Urinary bladder (tissue), 4 donors: ENCODE data around the gene NACAD. TPM values are rescaled to one million over a fixed set of nuclear protein-coding genes. Genes with fewer than 3 reads are reported as not detected.

Experiments
- DNase-seq: peaks from one replicate; pipeline ENCODE4 v3.0.0-alpha.2; 2015; ENCODE audit errors: extremely low spot score
- H3K27ac ChIP-seq: one replicate; pipeline ENCODE4 v1.5.1; 2013; ENCODE audit warnings: low read depth, mild to moderate bottlenecking, moderate library complexity
- H3K36me3 ChIP-seq: one replicate; pipeline ENCODE4 v1.6.1; 2013; ENCODE audit warnings: mild to moderate bottlenecking, moderate library complexity; ENCODE audit not compliant: insufficient read depth
- H3K4me1 ChIP-seq: one replicate; pipeline ENCODE4 v1.6.1; 2013; ENCODE audit warnings: mild to moderate bottlenecking, moderate library complexity; ENCODE audit not compliant: insufficient read depth
- H3K4me3 ChIP-seq: one replicate; pipeline ENCODE4 v1.5.1; 2013; ENCODE audit warnings: low read depth, low read length
- WGBS: extraction: QIAGEN DNeasy Blood & Tissue Kit; methylation state at CpG from one replicate; pipeline ENCODE4 v1.1.7; 2013; 5-methylcytosine and 5-hydroxymethylcytosine counted together
- polyA plus RNA-seq: library from polyadenylated mRNA; stranded (reverse); fragments of 200-250 nt; gene quantifications from one replicate; pipeline ENCODE4 v1.2.3, GENCODE V29; 2013
- total RNA-seq: library from RNA; depleted of rRNA; stranded (reverse); fragments of >200 nt; gene quantifications from one replicate; pipeline ENCODE4 v1.2.3, GENCODE V29; 2014
- donor health status: healthy with polysubstance abuse.
- donor health status: healthy.

The NACAD gene
- total and polyA plus RNA-seq, 2 donors, result 1.9 to 7.7 TPM

DNA sequence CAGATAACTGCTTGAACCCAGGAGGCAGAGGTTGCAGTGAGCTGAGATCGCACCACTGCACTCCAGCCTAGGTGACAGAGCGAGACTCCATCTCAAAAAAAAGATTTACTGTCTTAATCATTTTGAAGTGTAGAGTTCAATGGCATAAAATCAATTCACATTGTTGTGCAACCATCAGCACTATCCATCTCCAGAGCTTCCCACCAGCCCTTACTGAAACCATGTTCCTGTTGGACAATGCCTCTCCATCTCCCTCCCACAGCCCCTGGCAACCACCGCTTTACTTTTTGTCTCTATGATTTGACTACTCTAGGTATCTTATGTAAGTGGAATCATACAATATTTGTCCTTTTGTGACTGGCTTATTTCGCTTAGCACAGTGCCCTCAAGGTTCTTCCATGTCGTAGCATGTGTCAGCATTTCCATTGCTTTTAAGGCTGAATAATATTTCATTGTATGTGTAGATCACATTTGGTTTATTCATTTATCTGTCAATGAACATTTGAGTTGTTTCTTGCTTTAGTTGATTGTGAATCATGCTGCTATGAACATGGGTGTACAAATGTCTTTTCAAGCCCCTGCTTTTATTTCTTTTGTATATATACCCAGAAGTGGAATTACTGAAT lies 33.1 kb downstream of the NACAD start:
- no peak for DNase-seq
- Histone ChIP-seq H3K4me3 (no peak overlapping the region), H3K36me3 (no peaks in the 10 kb centered on the region), H3K27ac (no peak overlapping the region), H3K4me1 (no peaks in the 10 kb centered on the region)
- 98% methylated on average over 5 of the region's 5 CpGs for WGBS

DNA sequence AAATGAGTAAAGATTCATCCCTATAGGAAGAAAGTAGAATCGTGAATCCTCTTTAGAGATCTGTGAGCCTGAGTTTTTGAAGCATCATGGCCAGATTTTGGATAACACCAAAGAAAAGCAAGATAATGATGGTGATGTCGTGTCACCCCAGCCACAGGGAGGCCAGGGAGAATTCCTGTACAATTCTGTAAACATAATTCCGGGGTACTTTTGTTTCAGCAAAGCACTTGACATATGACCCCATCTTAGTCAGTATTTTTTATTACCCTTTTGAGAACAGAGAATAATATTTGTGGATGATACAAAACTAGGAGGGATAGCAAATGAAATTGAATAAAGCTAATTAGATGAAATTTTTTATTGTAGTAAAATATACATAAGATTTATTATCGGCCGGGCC lies 33.8 kb downstream of the NACAD start:
- H3K27ac ChIP-seq, result no peak overlapping the region
- no peaks in the 10 kb centered on the region for H3K36me3 ChIP-seq
- WGBS, result 86% methylated on average over 5 of the region's 5 CpGs
- no peak for DNase-seq
- no peaks in the 10 kb centered on the region for H3K4me1 ChIP-seq
- no peak overlapping the region for H3K4me3 ChIP-seq

DNA sequence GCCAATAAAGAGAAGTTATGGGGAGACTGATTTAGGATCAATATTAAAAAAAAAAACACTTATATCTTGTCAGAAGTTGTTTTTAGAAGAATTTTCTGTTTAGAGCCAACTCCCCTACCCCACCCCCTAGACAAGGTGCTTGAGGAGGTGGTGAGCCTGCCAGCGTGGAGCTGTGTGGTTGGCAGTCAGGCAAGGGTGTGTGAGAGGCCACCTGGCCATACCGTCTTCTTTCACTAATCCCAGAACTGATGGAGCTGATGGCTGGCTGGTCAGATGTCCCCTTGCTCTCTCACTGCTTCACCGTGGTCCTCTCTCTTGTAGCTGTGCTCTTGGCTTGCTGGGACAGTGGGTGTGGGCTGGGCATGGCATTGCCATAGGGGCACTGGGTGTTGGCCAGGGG lies 34.3 kb downstream of the NACAD start:
- Histone ChIP-seq H3K4me1 (no peaks in the 10 kb centered on the region), H3K4me3 (no peak overlapping the region), H3K27ac (no peak overlapping the region), H3K36me3 (no peaks in the 10 kb centered on the region)
- DNase-seq, result no peak
- WGBS, result 94% methylated on average over 3 of the region's 3 CpGs

DNA sequence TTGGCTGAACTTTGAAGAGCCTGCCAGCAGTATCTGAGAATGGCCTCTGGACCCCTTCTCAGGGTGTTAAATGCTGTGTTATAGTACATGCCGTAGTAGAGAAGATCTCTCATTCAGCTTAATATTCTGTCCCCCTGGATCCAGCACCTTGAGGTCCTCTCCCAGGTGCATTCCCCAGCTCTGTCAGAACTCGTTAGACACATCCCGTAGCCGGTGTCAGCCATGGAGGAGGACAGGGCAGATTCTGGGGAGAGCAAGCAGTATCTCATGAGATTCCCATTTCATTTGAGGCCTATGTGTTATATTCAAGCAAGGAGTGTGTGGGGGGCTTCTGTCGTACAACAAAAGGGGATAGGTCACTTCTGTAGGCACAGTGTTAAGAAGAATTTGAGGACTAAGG lies 34.8 kb downstream of the NACAD start:
- WGBS, result 97% methylated on average over 5 of the region's 5 CpGs
- H3K4me3 ChIP-seq, result no peak overlapping the region
- H3K36me3 ChIP-seq, result no peaks in the 10 kb centered on the region
- H3K4me1 ChIP-seq, result no peaks in the 10 kb centered on the region
- H3K27ac ChIP-seq, result no peak overlapping the region
- no peak for DNase-seq

DNA sequence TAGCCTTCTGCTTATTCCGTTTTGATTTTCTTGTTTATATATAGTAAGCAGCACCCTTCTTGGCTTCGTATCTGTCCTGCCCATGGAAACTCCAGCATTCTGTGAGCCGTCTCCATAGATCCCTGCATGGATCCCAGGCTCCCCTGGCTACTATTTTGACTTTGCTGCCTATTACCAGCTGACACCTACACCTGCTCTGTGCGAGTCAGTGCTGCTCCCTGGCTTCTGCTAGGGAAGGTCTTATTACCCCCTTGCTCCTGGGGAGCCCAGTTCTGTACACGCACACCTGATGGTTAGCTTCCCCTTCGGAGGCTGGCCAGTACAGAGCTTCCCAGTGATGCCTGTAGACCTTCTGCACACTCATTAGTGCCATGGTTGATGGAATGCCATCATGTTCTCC lies 35.4 kb downstream of the NACAD start:
- Histone ChIP-seq H3K4me1 (no peaks in the 10 kb centered on the region), H3K36me3 (no peaks in the 10 kb centered on the region), H3K27ac (no peak overlapping the region), H3K4me3 (no peak overlapping the region)
- DNase-seq, result no peak
- 64% methylated on average over 6 of the region's 6 CpGs for WGBS

DNA sequence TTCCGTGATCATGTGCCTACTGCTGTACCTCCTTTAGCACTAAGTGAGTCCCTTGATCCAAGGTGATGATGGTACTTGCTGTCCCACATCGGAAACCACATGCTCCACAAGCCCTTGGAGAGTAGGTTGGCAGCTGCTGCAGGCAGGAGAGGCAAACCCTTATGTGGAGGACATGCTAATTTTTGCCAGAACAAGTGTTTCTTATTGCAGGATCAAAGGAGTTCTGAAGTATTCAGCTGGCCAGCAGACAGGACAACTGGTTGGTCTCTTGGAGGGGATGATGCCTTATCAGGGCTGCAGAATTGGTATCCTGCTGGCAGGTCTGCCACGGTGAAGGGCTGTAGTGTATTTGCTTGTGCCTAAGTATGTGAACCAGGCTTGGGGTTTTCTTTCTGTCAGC lies 36.8 kb downstream of the NACAD start:
- Histone ChIP-seq H3K4me3 (no peak overlapping the region), H3K27ac (no peak overlapping the region), H3K4me1 (no peaks in the 10 kb centered on the region), H3K36me3 (no peaks in the 10 kb centered on the region)
- 86% methylated on average over 3 of the region's 3 CpGs for WGBS
- DNase-seq, result no peak

DNA sequence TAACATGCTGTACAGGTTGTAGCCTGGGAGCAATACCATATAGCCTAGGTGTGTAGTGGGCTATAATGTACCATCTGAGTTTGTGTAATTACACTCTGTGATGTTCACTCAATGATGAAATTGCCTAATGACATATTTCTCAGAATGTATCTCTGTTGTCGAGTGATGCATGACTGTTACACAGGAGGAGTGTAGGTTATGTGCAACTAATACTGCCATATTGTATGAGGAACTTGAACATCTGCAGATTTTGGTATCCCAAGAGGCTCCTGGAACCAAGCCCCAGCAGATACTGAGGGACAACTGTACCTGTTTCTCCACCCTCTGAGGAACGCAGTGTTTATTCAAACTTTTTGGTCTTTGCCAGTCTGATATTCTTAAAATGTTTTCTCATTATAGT lies 38.6 kb downstream of the NACAD start:
- Histone ChIP-seq H3K36me3 (no peaks in the 10 kb centered on the region), H3K4me1 (no peaks in the 10 kb centered on the region), H3K4me3 (no peak overlapping the region), H3K27ac (no peak overlapping the region)
- WGBS, result 99% methylated on average over 2 of the region's 2 CpGs
- DNase-seq, result no peak

DNA sequence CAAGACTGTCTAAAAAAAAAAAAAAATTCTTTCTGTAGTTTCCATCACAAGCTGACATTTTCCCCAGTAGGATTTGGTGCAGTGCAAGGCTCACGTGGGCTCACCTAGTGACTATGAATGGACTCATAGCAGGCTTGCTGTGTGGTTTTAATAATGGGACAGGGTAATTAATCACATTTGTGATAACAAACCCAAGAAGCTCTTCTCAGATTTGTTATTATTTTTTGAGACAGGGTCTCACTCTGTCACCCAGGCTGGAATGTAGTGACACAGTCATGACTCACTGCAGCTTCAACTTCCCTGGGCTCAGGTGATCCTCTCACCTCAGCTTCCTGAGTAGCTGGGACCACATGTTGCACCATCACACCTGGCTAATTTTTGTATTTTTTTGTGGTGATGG lies 40.0 kb downstream of the NACAD start:
- Histone ChIP-seq H3K36me3 (peaks cover 2% of the 10 kb centered on the region), H3K27ac (no peak overlapping the region), H3K4me1 (no peaks in the 10 kb centered on the region), H3K4me3 (no peak overlapping the region)
- WGBS, result 90% methylated on average over 1 of the region's 1 CpG
- DNase-seq, result no peak

DNA sequence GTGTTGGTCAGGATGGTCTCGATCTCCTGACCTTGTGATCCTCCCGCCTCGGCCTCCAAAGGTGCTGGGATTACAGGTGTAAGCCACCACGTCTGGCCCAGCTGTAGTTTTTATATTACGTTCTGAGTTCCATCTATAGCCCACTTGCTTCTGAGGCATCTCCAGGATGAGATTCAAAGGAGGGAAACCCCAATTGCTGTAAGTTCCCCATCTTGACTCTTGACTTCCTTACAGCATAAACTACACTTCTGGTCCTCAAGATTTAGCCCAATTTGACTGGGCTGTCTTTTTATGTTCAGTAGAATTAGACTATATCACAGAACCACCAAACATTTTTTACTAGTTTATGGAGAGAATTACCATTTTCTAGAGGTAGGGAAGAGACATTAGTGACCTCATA lies 44.4 kb downstream of the NACAD start:
- no peak overlapping the region for H3K4me3 ChIP-seq
- no peak overlapping the region for H3K27ac ChIP-seq
- DNase-seq, result no peak
- no peaks in the 10 kb centered on the region for H3K4me1 ChIP-seq
- peaks cover 2% of the 10 kb centered on the region for H3K36me3 ChIP-seq
- WGBS, result 78% methylated on average over 5 of the region's 5 CpGs

DNA sequence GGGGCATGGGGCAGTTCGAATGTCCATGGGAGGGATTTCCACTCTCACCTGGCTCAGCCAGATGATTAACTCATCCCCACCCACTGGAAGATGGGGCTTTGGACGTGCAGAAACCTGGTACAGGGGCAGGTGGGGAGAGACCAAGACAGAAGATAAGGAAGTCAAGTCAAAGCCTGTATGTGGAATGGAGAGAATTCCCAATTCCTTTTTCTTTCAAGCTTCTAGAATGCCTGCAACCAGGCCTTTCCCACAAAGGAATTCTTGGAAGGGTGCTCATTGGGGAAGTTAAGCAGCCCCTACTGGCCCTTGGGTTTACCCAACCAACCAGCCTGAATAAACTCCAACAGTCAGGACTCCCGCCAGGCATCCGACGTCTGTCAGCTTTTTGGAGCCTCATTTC lies 49.7 kb downstream of the NACAD start:
- no peak for DNase-seq
- Histone ChIP-seq H3K4me3 (no peak overlapping the region), H3K4me1 (no peaks in the 10 kb centered on the region), H3K36me3 (peaks cover 2% of the 10 kb centered on the region), H3K27ac (no peak overlapping the region)
- WGBS, result 88% methylated on average over 5 of the region's 5 CpGs

DNA sequence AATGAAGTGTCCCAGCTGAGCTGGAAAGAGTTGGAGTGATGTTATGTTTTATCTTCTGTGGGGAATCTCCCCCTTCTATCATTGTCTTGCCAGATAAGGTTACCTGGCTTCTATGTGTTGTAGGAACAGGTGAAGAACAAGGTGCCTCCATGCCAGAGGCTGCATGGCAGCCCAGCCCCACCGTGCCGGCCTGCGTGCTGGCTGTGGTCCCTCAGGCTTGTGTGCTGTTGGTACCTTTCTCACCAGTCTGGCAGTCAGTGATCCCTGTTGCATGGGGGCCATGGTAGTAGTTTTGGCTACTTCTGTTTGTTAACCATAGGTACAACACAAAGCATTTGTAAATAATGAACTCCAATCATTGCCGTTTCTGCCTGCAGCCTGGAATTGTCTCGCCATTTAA lies 50.9 kb downstream of the NACAD start:
- Histone ChIP-seq H3K4me3 (no peak overlapping the region), H3K27ac (no peak overlapping the region), H3K36me3 (no peaks in the 10 kb centered on the region), H3K4me1 (no peaks in the 10 kb centered on the region)
- 93% methylated on average over 5 of the region's 5 CpGs for WGBS
- DNase-seq, result no peak

DNA sequence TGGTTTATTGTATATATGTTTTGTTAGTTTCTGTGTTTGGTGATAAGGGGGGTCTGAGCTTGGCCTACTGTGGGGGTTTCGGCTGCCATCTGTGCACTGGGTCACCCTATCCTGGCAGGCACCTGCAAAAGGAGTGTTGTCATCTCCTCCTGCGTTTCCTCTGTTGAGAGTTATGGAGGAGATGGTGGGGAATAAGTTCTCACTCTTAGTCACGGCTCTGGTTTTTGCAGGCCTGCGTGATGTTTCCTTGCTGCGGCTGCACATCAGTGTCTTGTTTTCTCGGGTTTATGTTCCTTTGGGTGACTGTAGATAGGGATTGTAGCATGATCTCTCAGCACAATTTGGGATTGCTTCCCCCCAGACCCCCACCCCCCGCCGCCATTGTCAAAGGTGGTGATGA lies 52.0 kb downstream of the NACAD start:
- no peak for DNase-seq
- 80% methylated on average over 8 of the region's 8 CpGs for WGBS
- Histone ChIP-seq H3K27ac (no peak overlapping the region), H3K4me1 (no peaks in the 10 kb centered on the region), H3K36me3 (no peaks in the 10 kb centered on the region), H3K4me3 (no peak overlapping the region)

DNA sequence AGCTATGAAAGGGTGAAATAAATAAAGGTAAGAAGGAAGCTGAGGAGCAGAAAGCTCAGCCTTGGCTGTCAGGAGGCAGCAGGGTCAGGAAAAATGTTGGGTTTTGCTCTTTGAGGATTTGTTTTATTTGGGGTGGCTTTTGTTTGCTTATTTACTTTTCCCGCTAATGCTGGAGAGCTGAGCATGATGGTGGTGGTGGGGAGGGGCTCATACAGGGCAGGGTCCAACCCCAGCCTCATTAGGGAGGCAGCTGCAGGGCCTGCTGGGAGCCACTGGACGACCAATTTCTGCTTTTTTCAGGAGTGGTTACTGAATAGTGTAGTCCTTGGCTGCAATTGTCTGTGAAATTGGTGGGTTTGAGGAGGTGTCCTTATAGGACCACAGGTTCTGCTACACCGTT lies 52.5 kb downstream of the NACAD start:
- Histone ChIP-seq H3K4me1 (no peaks in the 10 kb centered on the region), H3K36me3 (no peaks in the 10 kb centered on the region), H3K4me3 (no peak overlapping the region), H3K27ac (no peak overlapping the region)
- 73% methylated on average over 3 of the region's 3 CpGs for WGBS
- DNase-seq, result no peak

DNA sequence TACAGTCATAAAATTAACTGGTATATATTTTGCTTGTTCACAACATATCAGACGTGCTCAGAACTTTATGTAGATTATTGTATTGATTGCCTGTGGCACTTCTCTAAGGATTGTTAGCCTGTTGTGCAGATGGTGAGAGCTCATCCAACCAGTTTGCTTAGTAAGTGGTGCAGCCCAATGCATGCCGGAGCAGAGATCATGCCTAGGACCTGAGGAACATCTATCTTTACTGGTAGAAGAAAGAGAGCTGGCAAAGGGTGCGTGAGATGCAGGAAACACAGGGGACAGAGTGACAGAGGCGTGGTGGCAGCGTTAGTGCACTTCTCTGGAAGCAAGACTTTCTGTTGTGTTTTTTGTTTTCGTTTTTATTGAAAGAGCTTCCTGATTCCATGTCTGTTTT lies 52.9 kb downstream of the NACAD start:
- H3K27ac ChIP-seq, result no peak overlapping the region
- no peak overlapping the region for H3K4me3 ChIP-seq
- H3K36me3 ChIP-seq, result no peaks in the 10 kb centered on the region
- WGBS, result 78% methylated on average over 6 of the region's 6 CpGs
- DNase-seq, result no peak
- H3K4me1 ChIP-seq, result no peaks in the 10 kb centered on the region

DNA sequence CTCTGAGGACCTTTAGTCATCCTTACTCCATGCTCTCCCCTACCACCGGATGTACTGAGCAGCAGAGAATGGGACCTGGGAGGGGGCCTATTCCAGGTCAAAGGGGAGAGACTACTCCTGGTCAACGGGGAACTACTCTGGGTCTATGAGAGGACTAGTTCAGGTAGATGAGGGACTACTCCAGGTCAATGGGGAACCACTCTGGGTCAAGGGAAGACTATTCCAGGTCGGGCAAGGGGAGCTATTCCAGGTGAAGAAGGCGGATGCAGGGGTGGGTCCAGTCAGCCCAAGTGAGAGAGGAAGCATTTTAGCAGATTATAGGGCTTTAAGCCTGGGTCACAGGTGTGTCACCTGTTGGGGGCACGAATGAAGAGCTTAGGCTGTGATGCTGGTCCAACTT lies 53.4 kb downstream of the NACAD start:
- 93% methylated on average over 5 of the region's 5 CpGs for WGBS
- Histone ChIP-seq H3K4me1 (no peaks in the 10 kb centered on the region), H3K27ac (no peak overlapping the region), H3K4me3 (no peak overlapping the region), H3K36me3 (no peaks in the 10 kb centered on the region)
- no peak for DNase-seq
